NCI-H748 (cell line): ENCODE data around the gene FARP1.

Experiments
- DNase-seq: peaks from one replicate; lab custom pipeline; 2025; ENCODE audit not compliant: unreplicated experiment; lab: John Stamatoyannopoulos, UW

The FARP1 gene

GRCh38 chr13:98278068-98278724, 135.3 kb downstream of the FARP1 start:
- DNase-seq, result no peak

GRCh38 chr13:98279473-98280175, 136.7 kb downstream of the FARP1 start:
- DNase-seq, result peak; percentile 23

- DNase-seq, result no peak
These were observed 137.2 kb downstream of the FARP1 start for GRCh38 chr13:98280176-98280510.

- DNase-seq, result peak; percentile 82
These were observed 141.8 kb downstream of the FARP1 start for GRCh38 chr13:98284679-98285078.

- peak; percentile 97 for DNase-seq
These were observed 142.4 kb downstream of the FARP1 start for GRCh38 chr13:98285317-98285716.

GRCh38 chr13:98285852-98286594, 143.1 kb downstream of the FARP1 start:
- peak; percentile 71 for DNase-seq

- peak; percentile 53 for DNase-seq
These were observed 143.9 kb downstream of the FARP1 start for GRCh38 chr13:98286799-98287198.

GRCh38 chr13:98288211-98288610, 145.3 kb downstream of the FARP1 start:
- no peak for DNase-seq

GRCh38 chr13:98289339-98289945, 146.5 kb downstream of the FARP1 start:
- no peak for DNase-seq

GRCh38 chr13:98290261-98290660, 147.4 kb downstream of the FARP1 start:
- no peak for DNase-seq

- peak; percentile 39 for DNase-seq
These were observed 148.8 kb downstream of the FARP1 start for GRCh38 chr13:98291658-98292057.

GRCh38 chr13:98293103-98293502, 150.2 kb downstream of the FARP1 start:
- DNase-seq, result peak; percentile 92

GRCh38 chr13:98293570-98294142, 150.8 kb downstream of the FARP1 start:
- DNase-seq, result no peak

GRCh38 chr13:98295371-98295770, 152.5 kb downstream of the FARP1 start:
- DNase-seq, result no peak

- DNase-seq, result peak; percentile 91
These were observed 154.2 kb downstream of the FARP1 start for GRCh38 chr13:98297051-98297450.

- DNase-seq, result no peak
These were observed 154.9 kb downstream of the FARP1 start for GRCh38 chr13:98297745-98298144.

- no peak for DNase-seq
These were observed 155.7 kb downstream of the FARP1 start for GRCh38 chr13:98298599-98298998.

GRCh38 chr13:98299235-98299965, 156.5 kb downstream of the FARP1 start:
- DNase-seq, result no peak

- DNase-seq, result no peak
These were observed 157.1 kb downstream of the FARP1 start for GRCh38 chr13:98299966-98300350.

GRCh38 chr13:98300956-98301641, 158.2 kb downstream of the FARP1 start:
- no peak for DNase-seq
